SKM-1 (cell line): ENCODE results near the gene GPAM.
"Not testable (repeated sequence)": the region's sequence is repeated elsewhere in the genome, so short reads cannot be mapped to it uniquely, and the experiment has no call there.

ENCODE experiments used
- DNase-seq: peaks from one replicate; lab custom pipeline; 2025; ENCODE audit not compliant: unreplicated experiment; lab: John Stamatoyannopoulos, UW

Gene GPAM

GRCh38 chr10:112136486-112137153 is 46.9 kb downstream of the GPAM start:
- DNase-seq, result no peak

GRCh38 chr10:112135604-112136003 is 48.0 kb downstream of the GPAM start:
- no peak for DNase-seq

GRCh38 chr10:112132435-112132834 is 51.1 kb downstream of the GPAM start:
- DNase-seq, result no peak

- no peak for DNase-seq
These were observed 51.6 kb downstream of the GPAM start for GRCh38 chr10:112131996-112132395.

- DNase-seq, result no peak
These were observed 52.2 kb downstream of the GPAM start for GRCh38 chr10:112131346-112131745.

GRCh38 chr10:112126901-112127300 is 56.7 kb downstream of the GPAM start:
- no peak for DNase-seq

- no peak for DNase-seq
These were observed 57.4 kb downstream of the GPAM start for GRCh38 chr10:112126172-112126571.

GRCh38 chr10:112124866-112125265 is 58.7 kb downstream of the GPAM start:
- no peak for DNase-seq

- no peak for DNase-seq
These were observed 60.7 kb downstream of the GPAM start for GRCh38 chr10:112122827-112123226.

GRCh38 chr10:112120491-112120890 is 63.1 kb downstream of the GPAM start:
- no peak for DNase-seq

GRCh38 chr10:112115781-112116385 is 67.7 kb downstream of the GPAM start:
- peak; percentile 32 for DNase-seq

- DNase-seq, result not testable (repeated sequence)
These were observed 73.8 kb downstream of the GPAM start for GRCh38 chr10:112109779-112110178.
